Measurements from ENCODE around the gene SNAPC2. TPM values are rescaled to one million over a fixed set of nuclear protein-coding genes. Genes with fewer than 3 reads are reported as not detected.

SNAPC2 gene
- total and polyA plus RNA-seq, 2 donors (not counting 1 experiment from before 2014, with no cell fraction given), result 19.9 to 21.7 TPM

DNA sequence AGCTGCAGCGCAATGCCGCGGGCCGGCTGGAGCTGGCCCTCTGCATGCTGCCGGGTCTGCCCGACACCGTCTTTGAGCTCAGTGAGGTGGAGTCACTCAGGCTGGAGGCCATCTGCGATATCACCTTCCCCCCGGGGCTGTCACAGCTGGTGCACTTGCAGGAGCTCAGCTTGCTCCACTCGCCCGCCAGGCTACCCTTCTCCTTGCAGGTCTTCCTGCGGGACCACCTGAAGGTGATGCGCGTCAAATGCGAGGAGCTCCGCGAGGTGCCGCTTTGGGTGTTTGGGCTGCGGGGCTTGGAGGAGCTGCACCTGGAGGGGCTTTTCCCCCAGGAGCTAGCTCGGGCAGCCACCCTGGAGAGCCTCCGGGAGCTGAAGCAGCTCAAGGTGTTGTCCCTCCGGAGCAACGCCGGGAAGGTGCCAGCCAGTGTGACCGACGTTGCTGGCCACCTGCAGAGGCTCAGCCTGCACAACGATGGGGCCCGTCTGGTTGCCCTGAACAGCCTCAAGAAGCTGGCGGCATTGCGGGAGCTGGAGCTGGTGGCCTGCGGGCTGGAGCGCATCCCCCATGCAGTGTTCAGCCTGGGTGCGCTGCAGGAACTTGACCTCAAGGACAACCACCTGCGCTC lies 20.3 kb upstream of the SNAPC2 start:
- Mint-ChIP-seq H3K9me3 (ENCODE audit: insufficient read depth) (no peaks in the 10 kb centered on the region), H3K27me3 (peaks cover 3% of the 10 kb centered on the region), H3K4me3 (no peak overlapping the region), H3K27ac (no peak overlapping the region), H3K4me1 (peaks cover 19% of the 10 kb centered on the region)
- peaks cover 0 to 7% (median 0%) of the 10 kb centered on the region in 3 donors for H3K9me3 ChIP-seq (ENCODE audit: control extremely low read depth in 1 of 3, control insufficient read depth in 2 of 3, insufficient read depth in 1 of 3, low read length in 2 of 3)
- DNase-seq (no peak), ATAC-seq (ENCODE audit: low read depth) (no peak)
- H3K4me2 ChIP-seq (replicated peaks; ENCODE audit: low read depth, low read length, poor library complexity, severe bottlenecking), result no peak overlapping the region
- peaks cover 8% of the 10 kb centered on the region for H4K20me1 ChIP-seq (ENCODE audit: control insufficient read depth, insufficient read depth, low read length, poor library complexity, severe bottlenecking)
- intact Hi-C loops (cut with micrococcal nuclease), result no loop called here
- ChIA-PET POLR2A (no interaction called here), CTCF (interaction anchor here (0.9 to 1.8 kb wide), 3 partner anchors 24 to 344 kb away, joined by 3 to 4 read pairs (median 4); no protein-coding TSS in a partner anchor)
- H2AFZ ChIP-seq (ENCODE audit: insufficient read depth, low read depth, low read length, poor library complexity, severe bottlenecking), result no peak overlapping the region
- H3K4me1 ChIP-seq (ENCODE audit: control insufficient read depth in 2 of 2, insufficient read depth in 2 of 2, low read length in 2 of 2), result peaks cover 12 to 16% of the 10 kb centered on the region in 2 donors
- no peak overlapping the region for H3K9ac ChIP-seq (ENCODE audit: low read length)
- TF ChIP-seq EZH2 (IDR thresholded peaks at IDR 0.05; ENCODE audit: borderline replicate concordance, insufficient read depth, low read depth, low read length, poor library complexity, severe bottlenecking), result no peak
- no peak overlapping the region for H3K4me3 ChIP-seq (ENCODE audit: control extremely low read depth in 1 of 5, extremely low read depth in 1 of 5, insufficient read depth in 1 of 5, low read depth in 2 of 5, low read length in 4 of 5)
- WGBS (ENCODE audit: insufficient coverage), result 92% methylated on average over 34 of the region's 34 CpGs
- H3K27ac ChIP-seq (ENCODE audit: low read length in 2 of 2), result no peak overlapping the region
- no peaks in the 10 kb centered on the region for H3K36me3 ChIP-seq (replicated peaks in 1 of 2; ENCODE audit: control extremely low read depth in 1 of 2, control insufficient read depth in 1 of 2, extremely low read depth in 1 of 2, insufficient read depth in 2 of 2, low read length in 1 of 2)
- H3K27me3 ChIP-seq (replicated peaks in 1 of 4; ENCODE audit: control extremely low read depth in 1 of 4, control insufficient read depth in 3 of 4, insufficient read depth in 4 of 4, low read length in 3 of 4), result peaks cover 0 to 6% (median 1%) of the 10 kb centered on the region in 4 experiments
- peaks cover 16% of the 10 kb centered on the region for H3K79me2 ChIP-seq (ENCODE audit: control insufficient read depth, insufficient read depth, low read length)

- CTCF ChIA-PET, result interaction anchor here (0.9 to 1.8 kb wide), 3 partner anchors 24 to 344 kb away, joined by 3 to 4 read pairs (median 4); no protein-coding TSS in a partner anchor
- H3K27ac Mint-ChIP-seq, result no peak overlapping the region
- ATAC-seq (ENCODE audit: low read depth) (no peak), DNase-seq (no peak)
- H3K27me3 Mint-ChIP-seq, result peaks cover 3% of the 10 kb centered on the region
- peaks cover 23% of the 10 kb centered on the region for H3K4me1 Mint-ChIP-seq
- H3K27me3 ChIP-seq (replicated peaks in 1 of 4; ENCODE audit: control extremely low read depth in 1 of 4, control insufficient read depth in 3 of 4, insufficient read depth in 4 of 4, low read length in 3 of 4), result peaks cover 0 to 2% (median 1%) of the 10 kb centered on the region in 4 experiments
- H3K4me1 ChIP-seq (ENCODE audit: control insufficient read depth in 2 of 2, insufficient read depth in 2 of 2, low read length in 2 of 2), result peaks cover 18 to 21% of the 10 kb centered on the region in 2 donors
- H3K4me3 ChIP-seq (ENCODE audit: control extremely low read depth in 1 of 5, extremely low read depth in 1 of 5, insufficient read depth in 1 of 5, low read depth in 2 of 5, low read length in 4 of 5), result no peak overlapping the region
- H3K4me2 ChIP-seq (replicated peaks; ENCODE audit: low read depth, low read length, poor library complexity, severe bottlenecking), result no peak overlapping the region
- no peaks in the 10 kb centered on the region for H3K36me3 ChIP-seq (replicated peaks in 1 of 2; ENCODE audit: control extremely low read depth in 1 of 2, control insufficient read depth in 1 of 2, extremely low read depth in 1 of 2, insufficient read depth in 2 of 2, low read length in 1 of 2)
- no peak overlapping the region for H3K9ac ChIP-seq (ENCODE audit: low read length)
- no peak overlapping the region for H3K27ac ChIP-seq (ENCODE audit: low read length in 2 of 2)
- POLR2A ChIA-PET, result no interaction called here
- H3K9me3 Mint-ChIP-seq (ENCODE audit: insufficient read depth), result no peaks in the 10 kb centered on the region
- intact Hi-C loops (cut with micrococcal nuclease), result no loop called here
- no peak overlapping the region for H2AFZ ChIP-seq (ENCODE audit: insufficient read depth, low read depth, low read length, poor library complexity, severe bottlenecking)
- H3K4me3 Mint-ChIP-seq, result no peak overlapping the region
- H4K20me1 ChIP-seq (ENCODE audit: control insufficient read depth, insufficient read depth, low read length, poor library complexity, severe bottlenecking), result peaks cover 14% of the 10 kb centered on the region
- H3K79me2 ChIP-seq (ENCODE audit: control insufficient read depth, insufficient read depth, low read length), result peaks cover 22% of the 10 kb centered on the region
- TF ChIP-seq EZH2 (IDR thresholded peaks at IDR 0.05; ENCODE audit: borderline replicate concordance, insufficient read depth, low read depth, low read length, poor library complexity, severe bottlenecking) (no peak), CTCF (IDR thresholded peaks at IDR 0.05) (no peak)
- H3K9me3 ChIP-seq (ENCODE audit: control extremely low read depth in 1 of 3, control insufficient read depth in 2 of 3, insufficient read depth in 1 of 3, low read length in 2 of 3), result peaks cover 0 to 7% (median 0%) of the 10 kb centered on the region in 3 donors
- WGBS (ENCODE audit: insufficient coverage), result 91% methylated on average over 21 of the region's 21 CpGs
Measured at GRCh38 chr19:7900401-7900870, 19.7 kb upstream of the SNAPC2 start.
